ENCODE data around the gene HTR7. TPM values are rescaled to one million over a fixed set of nuclear protein-coding genes. Genes with fewer than 3 reads are reported as not detected.
"Not testable (repeated sequence)": the region's sequence is repeated elsewhere in the genome, so short reads cannot be mapped to it uniquely, and the experiment has no call there.

Gene HTR7
- total and polyA plus RNA-seq, 9 donors = 0.11 to 1.00 (median 0.32) TPM; not detected in 2

- H3K4me1 ChIP-seq (ENCODE audit: insufficient read depth) = no peaks in the 10 kb centered on the region
Measured at GRCh38 chr10:90837486-90837885, 20.4 kb downstream of the HTR7 start.

DNA sequence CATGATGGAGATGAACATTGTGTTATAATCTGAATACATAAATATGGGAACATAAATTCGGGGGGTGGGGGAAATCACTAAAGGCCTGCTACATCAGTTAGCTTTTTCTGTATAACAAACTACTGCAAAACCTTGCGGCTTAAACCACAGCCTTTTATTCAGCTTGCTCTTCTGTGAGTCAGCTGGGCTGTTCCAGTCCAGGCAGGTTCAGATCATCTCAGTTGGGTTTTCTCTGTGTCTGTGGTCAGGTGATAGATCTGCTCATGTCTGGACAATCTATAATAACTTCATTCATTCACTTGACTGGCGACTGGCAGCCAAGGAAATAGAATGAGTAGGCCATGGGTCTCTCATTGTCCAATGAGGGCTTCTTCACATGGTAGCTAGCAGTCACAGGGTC lies 23.5 kb downstream of the HTR7 start:
- 71 to 81% (median 74%) methylated on average over 3 of the region's 3 CpGs for WGBS, 3 donors
- Histone ChIP-seq H3K36me3 (no peaks in the 10 kb centered on the region), H3K27ac (no peak overlapping the region), H3K27me3 (no peaks in the 10 kb centered on the region), H3K4me1 (ENCODE audit: insufficient read depth) (no peaks in the 10 kb centered on the region), H3K4me3 (no peak overlapping the region), H3K9me3 (no peaks in the 10 kb centered on the region)
- no peak for TF ChIP-seq EP300 (IDR thresholded peaks at IDR 0.05)
- no peak for TF ChIP-seq CTCF (IDR thresholded peaks at IDR 0.05)
- no peak for TF ChIP-seq POLR2A (IDR thresholded peaks at IDR 0.05)
- no peak for DNase-seq
- intact Hi-C loops (cut with DNase I) = no loop called here

More at GRCh38 chr10:90837486-90837885, 20.4 kb downstream of the HTR7 start:
- Histone ChIP-seq H3K4me3 (no peak overlapping the region), H3K36me3 (no peaks in the 10 kb centered on the region), H3K27me3 (no peaks in the 10 kb centered on the region), H3K27ac (no peak overlapping the region), H3K9me3 (peaks cover 0 to 5% of the 10 kb centered on the region in 2 donors)
- intact Hi-C loops (cut with DNase I) = no loop called here
- TF ChIP-seq POLR2A (IDR thresholded peaks at IDR 0.05) (no peak), CTCF (IDR thresholded peaks at IDR 0.05) (no peak), EP300 (IDR thresholded peaks at IDR 0.05) (no peak)
- WGBS, 3 donors = 62 to 93% (median 78%) methylated on average over 1 of the region's 1 CpG
- DNase-seq = no peak

DNA sequence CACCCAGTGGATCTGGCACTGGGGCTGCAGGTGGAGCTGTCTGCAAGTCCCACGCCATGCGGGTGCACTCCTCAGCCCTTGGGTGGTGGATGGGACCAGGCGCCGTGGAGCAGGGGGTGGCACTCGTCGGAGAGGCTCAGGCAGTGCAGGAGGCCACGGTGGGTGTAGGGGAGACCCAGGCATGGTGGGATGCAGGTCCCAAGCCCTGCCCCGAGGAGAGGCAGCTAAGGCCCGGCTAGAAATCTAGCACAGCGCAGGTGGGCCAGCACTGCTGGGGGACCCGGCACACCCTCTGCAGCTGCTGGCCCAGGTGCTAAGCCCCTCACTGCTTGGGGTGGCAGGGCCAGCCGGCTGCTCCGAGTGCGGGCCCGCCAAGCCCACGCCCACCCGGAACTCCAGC lies 25.7 kb downstream of the HTR7 start:
- Histone ChIP-seq H3K9me3 (no peaks in the 10 kb centered on the region), H3K27me3 (no peaks in the 10 kb centered on the region), H3K4me3 (no peak overlapping the region), H3K27ac (no peak overlapping the region), H3K4me1 (ENCODE audit: insufficient read depth) (no peaks in the 10 kb centered on the region), H3K36me3 (no peaks in the 10 kb centered on the region)
- intact Hi-C loops (cut with DNase I) = no loop called here
- TF ChIP-seq POLR2A (IDR thresholded peaks at IDR 0.05) (no peak), CTCF (IDR thresholded peaks at IDR 0.05) (no peak), EP300 (IDR thresholded peaks at IDR 0.05) (no peak)
- WGBS, 3 donors = 88 to 96% (median 92%) methylated on average over 12 to 17 of the region's 17 CpGs
- DNase-seq = no peak

DNA sequence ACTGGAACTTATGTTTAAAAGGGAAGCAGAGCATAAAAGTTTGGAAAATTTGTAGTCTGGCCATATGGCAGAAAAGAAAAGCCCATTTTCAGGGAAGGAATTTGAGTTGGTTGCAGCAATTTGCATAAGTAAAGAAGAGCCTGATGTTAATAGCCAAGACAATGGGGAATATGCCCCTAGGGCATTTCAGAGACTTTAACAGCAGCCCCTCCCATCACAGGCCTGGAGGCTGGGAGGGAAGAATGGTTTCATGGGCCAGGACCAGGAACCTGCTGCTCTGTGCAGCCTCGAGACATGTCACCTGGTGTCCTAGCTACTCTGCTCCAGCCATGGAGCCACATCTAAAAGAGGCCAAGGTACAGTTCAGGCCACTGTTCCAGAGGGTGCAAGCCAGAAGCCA lies 35.3 kb downstream of the HTR7 start:
- intact Hi-C loops (cut with DNase I) = no loop called here
- H3K9me3 ChIP-seq = no peaks in the 10 kb centered on the region
- no peaks in the 10 kb centered on the region for H3K4me1 ChIP-seq (ENCODE audit: insufficient read depth)
- no peak overlapping the region for H3K27ac ChIP-seq
- no peak for DNase-seq
- WGBS, 3 donors = 33 to 72% (median 65%) methylated on average over 1 of the region's 1 CpG
- H3K4me3 ChIP-seq = no peak overlapping the region
- no peaks in the 10 kb centered on the region for H3K36me3 ChIP-seq
- H3K27me3 ChIP-seq = peaks cover 2% of the 10 kb centered on the region
- TF ChIP-seq EP300 (IDR thresholded peaks at IDR 0.05) (no peak), POLR2A (IDR thresholded peaks at IDR 0.05) (no peak), CTCF (IDR thresholded peaks at IDR 0.05) (no peak)

DNA sequence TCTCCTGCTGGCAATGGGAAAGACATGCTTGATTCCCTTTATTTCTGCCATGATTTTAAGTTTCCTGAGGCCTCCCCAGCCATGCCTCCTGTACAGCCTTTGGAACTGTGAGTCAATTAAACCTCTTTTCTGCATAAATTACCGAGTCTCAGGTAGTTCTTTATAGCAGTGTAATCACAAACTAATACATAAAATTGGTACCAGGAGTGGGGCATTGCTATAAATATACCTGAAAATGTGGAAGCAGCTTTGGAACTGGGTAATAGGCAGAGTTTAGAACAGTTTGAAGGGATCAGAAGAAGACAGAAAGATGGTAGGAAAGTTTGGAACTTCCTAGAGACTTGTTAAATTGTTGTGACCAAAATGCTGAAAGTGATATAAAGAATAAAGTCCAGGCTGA lies 36.0 kb downstream of the HTR7 start:
- H3K4me3 ChIP-seq; DNase-seq; intact Hi-C loops (cut with DNase I); H3K27ac ChIP-seq; H3K36me3 ChIP-seq; H3K9me3 ChIP-seq; H3K27me3 ChIP-seq; H3K4me1 ChIP-seq (ENCODE audit: insufficient read depth): not testable (repeated sequence)
- WGBS, 3 donors = 41 to 60% (median 42%) methylated on average over 1 of the region's 1 CpG
